H9 (cell line): ENCODE data around the gene DUS1L. TPM values are rescaled to one million over a fixed set of nuclear protein-coding genes. Genes with fewer than 3 reads are reported as not detected.

Source experiments
- DNase-seq: peaks from one replicate; pipeline ENCODE4 v3.0.0-alpha.2; 2017
- H2AFZ ChIP-seq: one replicate; pipeline ENCODE4 v1.6.1; 2013; ENCODE audit warnings: mild to moderate bottlenecking, low read length, control low read depth, moderate library complexity
- H2AK5ac ChIP-seq: 2 replicates; pipeline ENCODE4 v1.6.1; 2013; ENCODE audit warnings: low read length, control low read depth, mixed read lengths; ENCODE audit not compliant: insufficient read length
- H2BK120ac ChIP-seq: one replicate; pipeline ENCODE4 v1.6.1; 2013; ENCODE audit warnings: low read depth, mild to moderate bottlenecking, low read length, control low read depth, inconsistent platforms; ENCODE audit not compliant: poor library complexity, severe bottlenecking
- H2BK12ac ChIP-seq: 2 replicates; pipeline ENCODE4 v1.6.1; 2013; ENCODE audit warnings: low read length, control low read depth, mixed read lengths, low read depth; ENCODE audit not compliant: insufficient read length
- H2BK15ac ChIP-seq: 2 replicates; pipeline ENCODE4 v1.6.1; 2013; ENCODE audit warnings: low read depth, low read length, control low read depth
- H2BK20ac ChIP-seq: one replicate; pipeline ENCODE4 v1.6.1; 2013; ENCODE audit warnings: low read depth, mild to moderate bottlenecking, low read length, control low read depth, inconsistent platforms; ENCODE audit not compliant: poor library complexity, severe bottlenecking
- H2BK5ac ChIP-seq: 2 replicates; pipeline ENCODE4 v1.6.1; 2013; ENCODE audit warnings: low read length, control low read depth, mixed read lengths; ENCODE audit not compliant: insufficient read length
- H3K14ac ChIP-seq: 2 replicates; pipeline ENCODE4 v1.6.1; 2013; ENCODE audit warnings: low read length, control low read depth; ENCODE audit not compliant: insufficient read depth
- H3K18ac ChIP-seq: 2 replicates; pipeline ENCODE4 v1.6.1; 2013; ENCODE audit warnings: low read depth, mild to moderate bottlenecking, mixed read lengths, low read length, control low read depth; ENCODE audit not compliant: insufficient read length
- H3K23ac ChIP-seq: 2 replicates; pipeline ENCODE4 v1.6.1; 2013; ENCODE audit warnings: low read length, control low read depth, mixed read lengths, low read depth; ENCODE audit not compliant: insufficient read length
- H3K23me2 ChIP-seq: 2 replicates; pipeline ENCODE4 v1.6.1; 2013; ENCODE audit warnings: low read depth, mild to moderate bottlenecking, mixed read lengths, low read length, control low read depth; ENCODE audit not compliant: insufficient read length, poor library complexity, severe bottlenecking
- H3K27ac ChIP-seq: 2 replicates; pipeline ENCODE4 v1.5.1; 2013; ENCODE audit warnings: low read length, control low read depth, mixed read lengths, low read depth; ENCODE audit not compliant: insufficient read length
- H3K27me3 ChIP-seq: 2 replicates; pipeline ENCODE4 v1.6.1; 2013; ENCODE audit warnings: low read length, control low read depth, inconsistent platforms; ENCODE audit not compliant: insufficient read depth
- H3K4ac ChIP-seq: 2 replicates; pipeline ENCODE4 v1.6.1; 2013; ENCODE audit warnings: low read depth, mild to moderate bottlenecking, control low read depth, inconsistent platforms, low read length, moderate library complexity
- H3K4me1 ChIP-seq: 2 replicates; pipeline ENCODE4 v1.6.1; 2013; ENCODE audit warnings: low read length, control low read depth, inconsistent platforms; ENCODE audit not compliant: insufficient read depth
- H3K4me2 ChIP-seq: 2 replicates; pipeline ENCODE4 v1.6.1; 2013; ENCODE audit warnings: low read length, control low read depth, mixed read lengths; ENCODE audit not compliant: insufficient read length, insufficient read depth
- H3K56ac ChIP-seq: 2 replicates; pipeline ENCODE4 v1.6.1; 2013; ENCODE audit warnings: low read depth, mild to moderate bottlenecking, mixed read lengths, low read length, control low read depth; ENCODE audit not compliant: insufficient read length
- H3K79me1 ChIP-seq: 2 replicates; pipeline ENCODE4 v1.6.1; 2013; ENCODE audit warnings: low read depth, mild to moderate bottlenecking, moderate library complexity, low read length, control low read depth, inconsistent platforms; ENCODE audit not compliant: insufficient read depth, poor library complexity, severe bottlenecking
- H3K79me2 ChIP-seq: 2 replicates; pipeline ENCODE4 v1.6.1; 2013; ENCODE audit warnings: low read length, control low read depth, inconsistent platforms; ENCODE audit not compliant: insufficient read depth
- H3K9ac ChIP-seq: 2 replicates; pipeline ENCODE4 v1.6.1; 2013; ENCODE audit warnings: low read length, control low read depth, mixed read lengths; ENCODE audit not compliant: insufficient read length; ENCODE audit errors: extremely low read depth
- H3K9me3 ChIP-seq: one replicate; pipeline ENCODE4 v1.6.1; 2013; ENCODE audit warnings: low read depth, low read length, inconsistent platforms; ENCODE audit not compliant: control insufficient read depth
- H3T11ph ChIP-seq: one replicate; pipeline ENCODE4 v1.6.1; 2013; ENCODE audit warnings: mild to moderate bottlenecking, low read length, control low read depth, inconsistent platforms
- H4K20me1 ChIP-seq: one replicate; pipeline ENCODE4 v1.6.1; 2013; ENCODE audit not compliant: control insufficient read depth, insufficient read length, insufficient read depth
- H4K5ac ChIP-seq: 2 replicates; pipeline ENCODE4 v1.6.1; 2013; ENCODE audit warnings: low read depth, mild to moderate bottlenecking, mixed read lengths, low read length, control low read depth; ENCODE audit not compliant: insufficient read length
- H4K8ac ChIP-seq: replicated peaks from 2 replicates; pipeline ENCODE4 v1.6.1; 2013; ENCODE audit warnings: low read length, control low read depth, mixed read lengths, low read depth; ENCODE audit not compliant: insufficient read length
- H4K91ac ChIP-seq: 2 replicates; pipeline ENCODE4 v1.6.1; 2013; ENCODE audit warnings: low read depth, mild to moderate bottlenecking, moderate library complexity, mixed read lengths, low read length, control low read depth; ENCODE audit not compliant: insufficient read length
- H3K27ac Mint-ChIP-seq, 3 experiments: 2 replicates in 2 of 3; 3 replicates in 1 of 3; pipeline ENCODE4 v1.8.0; 2020 to 2021; ENCODE audit warnings: mixed read lengths in 3 of 3, mild to moderate bottlenecking in 1 of 3, moderate library complexity in 1 of 3
- H3K27me3 Mint-ChIP-seq: 2 replicates; pipeline ENCODE4 v1.8.0; 2021; ENCODE audit warnings: low read depth, mild to moderate bottlenecking, moderate library complexity, mixed read lengths
- H3K36me3 Mint-ChIP-seq, 3 experiments: 2 replicates in 2 of 3; 3 replicates in 1 of 3; pipeline ENCODE4 v1.8.0; 2020 to 2021; ENCODE audit warnings: low read depth in 3 of 3, mixed read lengths in 3 of 3; ENCODE audit not compliant: insufficient read depth in 1 of 3
- H3K4me1 Mint-ChIP-seq, 2 experiments: 2 replicates each; pipeline ENCODE4 v1.8.0; 2020; ENCODE audit warnings: mixed read lengths in 2 of 2
- H3K4me3 Mint-ChIP-seq, 2 experiments: 2 replicates in 1 of 2; 3 replicates in 1 of 2; pipeline ENCODE4 v1.8.0; 2020 to 2021; ENCODE audit warnings: mild to moderate bottlenecking in 2 of 2, mixed read lengths in 2 of 2, moderate library complexity in 1 of 2
- H3K9me3 Mint-ChIP-seq, 2 experiments: 2 replicates in 1 of 2; 3 replicates in 1 of 2; pipeline ENCODE4 v1.8.0; 2020; ENCODE audit warnings: mild to moderate bottlenecking in 2 of 2, mixed read lengths in 2 of 2, moderate library complexity in 1 of 2
- CTCF ChIP-seq: fragments of 200-600 bp; sonication (generic); conservative IDR thresholded peaks from 3 replicates; pipeline ENCODE4 v1.8.0; 2021; ENCODE audit warnings: antibody characterized with exemption, mild to moderate bottlenecking
- WGBS: extraction: QIAGEN DNeasy Blood & Tissue Kit; methylation state at CpG from one replicate; pipeline ENCODE4 v1.1.7; 2013; ENCODE audit warnings: missing lambda C conversion rate, low lambda C conversion rate, mixed read lengths; ENCODE audit not compliant: insufficient read length; ENCODE audit errors: extremely low coverage; 5-methylcytosine and 5-hydroxymethylcytosine counted together
- total RNA-seq: library from RNA; stranded (reverse); gene quantifications from 2 replicates; pipeline ENCODE4 v1.2.1, GENCODE V29; 2021

The DUS1L gene
- total RNA-seq, 1 experiment from 2014 or later, result 103 TPM

GRCh38 chr17:82073446-82073845 is 7.8 kb upstream of the DUS1L start:
- no peaks in the 10 kb centered on the region for H3K79me2 ChIP-seq
- no peak overlapping the region for H3K27ac ChIP-seq
- peaks cover 40% of the 10 kb centered on the region for H3K27me3 Mint-ChIP-seq
- no peak overlapping the region for H4K8ac ChIP-seq
- no peaks in the 10 kb centered on the region for H3K79me1 ChIP-seq
- no peak overlapping the region for H3K23ac ChIP-seq
- no peak overlapping the region for H3K14ac ChIP-seq
- no peak overlapping the region for H2AFZ ChIP-seq
- H3K27ac Mint-ChIP-seq, result no peak overlapping the region
- no peaks in the 10 kb centered on the region for H3K23me2 ChIP-seq
- no CpG with 5 or more reads among the region's 9 CpGs for WGBS
- no peak overlapping the region for H4K5ac ChIP-seq
- peaks cover 2 to 5% (median 3%) of the 10 kb centered on the region in 3 experiments; a peak in 6 of 7 replicates for H3K36me3 Mint-ChIP-seq
- no peak overlapping the region for H2BK5ac ChIP-seq
- H3K27me3 ChIP-seq, result no peaks in the 10 kb centered on the region
- no peak overlapping the region for H3K56ac ChIP-seq
- H4K20me1 ChIP-seq, result no peaks in the 10 kb centered on the region
- H2BK120ac ChIP-seq, result no peak overlapping the region
- no peak for TF ChIP-seq CTCF
- H3K4me1 Mint-ChIP-seq, result no peaks in the 10 kb centered on the region; a peak in 2 of 4 replicates
- no peak overlapping the region for H3K18ac ChIP-seq
- H3K4me3 Mint-ChIP-seq, result no peak overlapping the region
- no peak overlapping the region for H3K4ac ChIP-seq
- no peak for DNase-seq
- no peaks in the 10 kb centered on the region for H3K9me3 Mint-ChIP-seq
- no peak overlapping the region for H2AK5ac ChIP-seq
- no peaks in the 10 kb centered on the region for H3K9me3 ChIP-seq
- H2BK15ac ChIP-seq, result no peak overlapping the region
- H4K91ac ChIP-seq, result no peak overlapping the region
- no peak overlapping the region for H3K9ac ChIP-seq
- H3K4me2 ChIP-seq, result no peak overlapping the region
- H3T11ph ChIP-seq, result no peak overlapping the region
- H2BK12ac ChIP-seq, result no peak overlapping the region
- no peak overlapping the region for H2BK20ac ChIP-seq
- no peaks in the 10 kb centered on the region for H3K4me1 ChIP-seq
